Lower leg skin (tissue), 3 donors: ENCODE data around the gene TMEM231.

Experiments used
- POLR2A ChIP-seq, 2 donors: fragments of 450-650 bp; IDR thresholded peaks; one replicate each; pipeline ENCODE4 v1.6.1; 2016 to 2017; ENCODE audit warnings: antibody characterized with exemption in 2 of 2, mild to moderate bottlenecking in 1 of 2, moderate library complexity in 1 of 2
- TF ChIP-seq, protein P1 (sequence below), 3 donors: fragments of 450-650 bp; IDR thresholded peaks; one replicate each; pipeline ENCODE4 v1.5.1; 2016; ENCODE audit warnings: antibody characterized with exemption in 3 of 3, mild to moderate bottlenecking in 3 of 3, moderate library complexity in 2 of 3

- TF ChIP-seq POLR2A (IDR thresholded peaks at IDR 0.05), result no peak
- TF ChIP-seq, protein P1, sequence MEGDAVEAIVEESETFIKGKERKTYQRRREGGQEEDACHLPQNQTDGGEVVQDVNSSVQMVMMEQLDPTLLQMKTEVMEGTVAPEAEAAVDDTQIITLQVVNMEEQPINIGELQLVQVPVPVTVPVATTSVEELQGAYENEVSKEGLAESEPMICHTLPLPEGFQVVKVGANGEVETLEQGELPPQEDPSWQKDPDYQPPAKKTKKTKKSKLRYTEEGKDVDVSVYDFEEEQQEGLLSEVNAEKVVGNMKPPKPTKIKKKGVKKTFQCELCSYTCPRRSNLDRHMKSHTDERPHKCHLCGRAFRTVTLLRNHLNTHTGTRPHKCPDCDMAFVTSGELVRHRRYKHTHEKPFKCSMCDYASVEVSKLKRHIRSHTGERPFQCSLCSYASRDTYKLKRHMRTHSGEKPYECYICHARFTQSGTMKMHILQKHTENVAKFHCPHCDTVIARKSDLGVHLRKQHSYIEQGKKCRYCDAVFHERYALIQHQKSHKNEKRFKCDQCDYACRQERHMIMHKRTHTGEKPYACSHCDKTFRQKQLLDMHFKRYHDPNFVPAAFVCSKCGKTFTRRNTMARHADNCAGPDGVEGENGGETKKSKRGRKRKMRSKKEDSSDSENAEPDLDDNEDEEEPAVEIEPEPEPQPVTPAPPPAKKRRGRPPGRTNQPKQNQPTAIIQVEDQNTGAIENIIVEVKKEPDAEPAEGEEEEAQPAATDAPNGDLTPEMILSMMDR (IDR thresholded peaks at IDR 0.05), result no peak
Observed at GRCh38 chr16:75593825-75594820, 38.1 kb upstream of the TMEM231 start.
